Keratinocyte (primary cell): ENCODE data around the gene MSRB2. TPM values are rescaled to one million over a fixed set of nuclear protein-coding genes. Genes with fewer than 3 reads are reported as not detected.

Experiments
- DNase-seq: peaks from one replicate; pipeline ENCODE4 v3.0.0-alpha.2; 2011; ENCODE audit warnings: low read depth, missing footprints, low spot score
- FAIRE-seq: peaks from 2 replicates; lab custom pipeline; 2011; peaks lifted over from hg19 to GRCh38; lab: Jason Lieb, UNC
- H2AFZ ChIP-seq: 2 replicates; pipeline ENCODE4 v1.6.0; 2012; ENCODE audit warnings: low read length, control low read depth, inconsistent platforms; ENCODE audit not compliant: control insufficient read depth
- H3K27ac ChIP-seq: 2 replicates; pipeline ENCODE4 v1.5.1; 2011; ENCODE audit warnings: low read length; ENCODE audit not compliant: control insufficient read depth, insufficient read depth
- H3K27me3 ChIP-seq: 3 replicates; pipeline ENCODE4 v1.6.0; 2011; ENCODE audit warnings: low read length; ENCODE audit not compliant: control insufficient read depth, insufficient read depth; ENCODE audit errors: extremely low read depth
- H3K36me3 ChIP-seq, 2 experiments: 2 replicates in 1 of 2; 3 replicates in 1 of 2; pipeline ENCODE4 v1.5.1; 2011; ENCODE audit warnings: low read length in 2 of 2, mild to moderate bottlenecking in 1 of 2; ENCODE audit not compliant: control insufficient read depth in 2 of 2, insufficient read depth in 2 of 2; ENCODE audit errors: extremely low read depth in 1 of 2
- H3K4me1 ChIP-seq: 3 replicates; pipeline ENCODE4 v1.5.1; 2011; ENCODE audit warnings: low read length; ENCODE audit not compliant: control insufficient read depth, insufficient read depth; ENCODE audit errors: extremely low read depth
- H3K4me2 ChIP-seq: 3 replicates; pipeline ENCODE4 v1.6.0; 2011; ENCODE audit warnings: low read depth, low read length; ENCODE audit not compliant: control insufficient read depth, insufficient read depth; ENCODE audit errors: extremely low read depth
- H3K4me3 ChIP-seq, 3 experiments: fragments of 200-600 bp in 1 of 3; sonication (generic) in 1 of 3; 2 replicates in 2 of 3; 3 replicates in 1 of 3; pipeline ENCODE4 v1.5.1; 2011 to 2016; ENCODE audit warnings: low read length in 3 of 3, mild to moderate bottlenecking in 3 of 3, control low read depth in 2 of 3, inconsistent platforms in 1 of 3, low read depth in 1 of 3, mixed read lengths in 1 of 3, mixed run types in 1 of 3, moderate library complexity in 1 of 3; ENCODE audit not compliant: control insufficient read depth in 2 of 3, insufficient read depth in 2 of 3; ENCODE audit errors: extremely low read depth in 1 of 3
- H3K79me2 ChIP-seq: 2 replicates; pipeline ENCODE4 v1.6.0; 2012; ENCODE audit warnings: low read length; ENCODE audit not compliant: control insufficient read depth, insufficient read depth
- H3K9ac ChIP-seq: 3 replicates; pipeline ENCODE4 v1.6.0; 2011; ENCODE audit warnings: low read length; ENCODE audit not compliant: control insufficient read depth, insufficient read depth; ENCODE audit errors: extremely low read depth
- H3K9me1 ChIP-seq: 3 replicates; pipeline ENCODE4 v1.6.0; 2011; ENCODE audit warnings: low read length; ENCODE audit not compliant: control insufficient read depth, insufficient read depth; ENCODE audit errors: extremely low read depth
- H3K9me3 ChIP-seq: 2 replicates; pipeline ENCODE4 v1.5.1; 2012; ENCODE audit warnings: low read depth, low read length; ENCODE audit not compliant: control insufficient read depth
- H4K20me1 ChIP-seq: 3 replicates; pipeline ENCODE4 v1.6.0; 2011; ENCODE audit warnings: low read length; ENCODE audit not compliant: control insufficient read depth, insufficient read depth; ENCODE audit errors: extremely low read depth
- EZH2 ChIP-seq: IDR thresholded peaks from one replicate; pipeline ENCODE4 v1.6.1; 2012; ENCODE audit warnings: inconsistent platforms, mild to moderate bottlenecking, low read length, moderate library complexity
- dilution Hi-C: fragments of 300-500 bp; cut with MboI; formaldehyde crosslinking; loops from one replicate; pipeline ENCODE4 v1.7.0; 2020; ENCODE audit warnings: low sequenced_read_pairs; ENCODE audit not compliant: extremely low pct_ligation_motif_present
- polyA plus RNA-seq, 5 experiments: library from polyadenylated mRNA; depleted of rRNA in 3 of 5; stranded (reverse) in 3 of 5; stranded (forward) in 1 of 5; unstranded in 1 of 5; fragments of >200 nt; gene quantifications; 1 replicate in 1 of 5; 2 replicates in 3 of 5; 3 replicates in 1 of 5; pipeline versions ENCODE4 v1.2.1 to v1.2.3, GENCODE V29; 2011 to 2012; ENCODE audit warnings: missing spikeins in 2 of 5, low read depth in 1 of 5, low replicate concordance in 1 of 5
- TF ChIP-seq, protein P1 (sequence below), 3 experiments: IDR thresholded peaks in 1 of 3; conservative IDR thresholded peaks in 1 of 3; optimal IDR thresholded peaks in 1 of 3; 2 replicates in 2 of 3; 3 replicates in 1 of 3; pipeline versions ENCODE3 to v1.5.1; 2011; ENCODE audit warnings: low read length in 3 of 3, mild to moderate bottlenecking in 3 of 3, moderate library complexity in 2 of 3, control low read depth in 1 of 3, inconsistent platforms in 1 of 3; ENCODE audit not compliant: insufficient read depth in 2 of 3; ENCODE audit errors: extremely low read depth in 1 of 3

Gene MSRB2
- polyA plus RNA-seq, 1 donor (not counting 4 experiments of a cell fraction or from before 2014, with no cell fraction given): 27.6 TPM

- no peaks in the 10 kb centered on the region for H3K36me3 ChIP-seq
- no peaks in the 10 kb centered on the region for H3K79me2 ChIP-seq
- H3K9me3 ChIP-seq: no peaks in the 10 kb centered on the region
- FAIRE-seq: no peak
- no peak overlapping the region for H2AFZ ChIP-seq
- no peak overlapping the region for H3K9ac ChIP-seq
- no peaks in the 10 kb centered on the region for H4K20me1 ChIP-seq
- no peak overlapping the region for H3K4me3 ChIP-seq
- dilution Hi-C loops: no loop called here
- no peaks in the 10 kb centered on the region for H3K9me1 ChIP-seq
- H3K4me1 ChIP-seq: peaks cover 6% of the 10 kb centered on the region
- H3K27ac ChIP-seq: no peak overlapping the region
- peaks cover 4% of the 10 kb centered on the region for H3K27me3 ChIP-seq
- no peak overlapping the region for H3K4me2 ChIP-seq
- DNase-seq: no peak
- no peak for TF ChIP-seq EZH2
- TF ChIP-seq, protein P1, sequence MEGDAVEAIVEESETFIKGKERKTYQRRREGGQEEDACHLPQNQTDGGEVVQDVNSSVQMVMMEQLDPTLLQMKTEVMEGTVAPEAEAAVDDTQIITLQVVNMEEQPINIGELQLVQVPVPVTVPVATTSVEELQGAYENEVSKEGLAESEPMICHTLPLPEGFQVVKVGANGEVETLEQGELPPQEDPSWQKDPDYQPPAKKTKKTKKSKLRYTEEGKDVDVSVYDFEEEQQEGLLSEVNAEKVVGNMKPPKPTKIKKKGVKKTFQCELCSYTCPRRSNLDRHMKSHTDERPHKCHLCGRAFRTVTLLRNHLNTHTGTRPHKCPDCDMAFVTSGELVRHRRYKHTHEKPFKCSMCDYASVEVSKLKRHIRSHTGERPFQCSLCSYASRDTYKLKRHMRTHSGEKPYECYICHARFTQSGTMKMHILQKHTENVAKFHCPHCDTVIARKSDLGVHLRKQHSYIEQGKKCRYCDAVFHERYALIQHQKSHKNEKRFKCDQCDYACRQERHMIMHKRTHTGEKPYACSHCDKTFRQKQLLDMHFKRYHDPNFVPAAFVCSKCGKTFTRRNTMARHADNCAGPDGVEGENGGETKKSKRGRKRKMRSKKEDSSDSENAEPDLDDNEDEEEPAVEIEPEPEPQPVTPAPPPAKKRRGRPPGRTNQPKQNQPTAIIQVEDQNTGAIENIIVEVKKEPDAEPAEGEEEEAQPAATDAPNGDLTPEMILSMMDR (optimal IDR thresholded peaks at IDR 0.05 in 1 of 3, IDR thresholded peaks at IDR 0.05 in 1 of 3, conservative IDR thresholded peaks at IDR 0.05 in 1 of 3; ENCODE audit: extremely low read depth in 1 of 3, insufficient read depth in 2 of 3, low read length in 3 of 3): no peak
Measured at GRCh38 chr10:23156447-23157150, 61.2 kb downstream of the MSRB2 start.

DNA sequence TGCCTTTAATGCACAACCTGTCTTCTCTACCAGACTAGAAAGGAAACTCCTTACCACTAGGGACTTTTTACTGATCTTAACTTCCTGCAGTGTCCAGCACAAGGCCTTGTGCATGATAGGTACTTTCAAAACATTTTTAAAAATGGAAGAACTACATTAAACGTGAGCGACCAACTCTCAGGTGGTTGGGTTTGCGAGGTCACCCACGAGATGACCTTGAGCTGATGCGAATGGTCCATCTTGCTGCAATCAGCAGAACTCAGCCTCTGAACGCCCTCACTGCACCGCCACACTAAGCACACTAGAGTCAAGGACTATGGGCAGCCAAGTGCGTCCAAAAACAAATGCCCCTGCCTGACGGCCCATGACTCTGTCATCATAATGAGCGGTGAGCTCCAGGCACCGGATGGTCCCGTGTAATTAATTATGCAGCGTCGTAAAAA, 61.9 kb downstream of the MSRB2 start:
- H3K79me2 ChIP-seq: no peaks in the 10 kb centered on the region
- DNase-seq (no peak), FAIRE-seq (no peak)
- H3K9me1 ChIP-seq: no peaks in the 10 kb centered on the region
- TF ChIP-seq EZH2: no peak
- TF ChIP-seq, protein P1 (optimal IDR thresholded peaks at IDR 0.05 in 1 of 3, IDR thresholded peaks at IDR 0.05 in 1 of 3, conservative IDR thresholded peaks at IDR 0.05 in 1 of 3; ENCODE audit: extremely low read depth in 1 of 3, insufficient read depth in 2 of 3, low read length in 3 of 3): no peak
- no peak overlapping the region for H3K9ac ChIP-seq
- peaks cover 4% of the 10 kb centered on the region for H3K27me3 ChIP-seq
- H3K9me3 ChIP-seq: no peaks in the 10 kb centered on the region
- no peak overlapping the region for H3K4me3 ChIP-seq
- dilution Hi-C loops: no loop called here
- no peak overlapping the region for H3K27ac ChIP-seq
- no peaks in the 10 kb centered on the region for H4K20me1 ChIP-seq
- no peaks in the 10 kb centered on the region for H3K36me3 ChIP-seq
- no peak overlapping the region for H3K4me2 ChIP-seq
- no peak overlapping the region for H2AFZ ChIP-seq
- H3K4me1 ChIP-seq: peaks cover 6% of the 10 kb centered on the region
